GM23338 (cell line): ENCODE measurements around the gene SERINC4. TPM values are rescaled to one million over a fixed set of nuclear protein-coding genes. Genes with fewer than 3 reads are reported as not detected.

Source experiments
- ATAC-seq: fragments of 200-7000 bp; cut with Tn5 transposase; 3 replicates; pipeline ENCODE4 v1.9.1; 2020
- DNase-seq: peaks from one replicate; pipeline ENCODE4 v3.0.0-alpha.2; 2015; ENCODE audit warnings: low spot score
- H2AFZ ChIP-seq: fragments of 200-600 bp; sonication (generic); 2 replicates; pipeline ENCODE4 v1.8.0; 2016; ENCODE audit warnings: antibody characterized with exemption, mild to moderate bottlenecking, moderate library complexity
- H3F3A ChIP-seq: fragments of 200-600 bp; sonication (generic); replicated peaks from 2 replicates; pipeline ENCODE4 v1.8.0; 2017; ENCODE audit warnings: antibody characterized with exemption, mixed run types, low read depth
- H3K27ac ChIP-seq: fragments of 200-600 bp; sonication (generic); 2 replicates; pipeline ENCODE4 v1.6.1; 2016; ENCODE audit warnings: low read depth
- H3K27me3 ChIP-seq: fragments of 200-600 bp; sonication (generic); 2 replicates; pipeline ENCODE4 v1.8.0; 2016; ENCODE audit warnings: mild to moderate bottlenecking, mixed run types, moderate library complexity; ENCODE audit not compliant: insufficient read depth
- H3K36me3 ChIP-seq: fragments of 200-600 bp; sonication (generic); 2 replicates; pipeline ENCODE4 v1.8.0; 2016; ENCODE audit warnings: mild to moderate bottlenecking; ENCODE audit not compliant: insufficient read depth
- H3K4me1 ChIP-seq: fragments of 200-600 bp; sonication (generic); 2 replicates; pipeline ENCODE4 v1.8.0; 2016; ENCODE audit warnings: mild to moderate bottlenecking, moderate library complexity; ENCODE audit not compliant: insufficient read depth
- H3K4me2 ChIP-seq: fragments of 200-600 bp; sonication (generic); 2 replicates; pipeline ENCODE4 v1.7.1; 2017; ENCODE audit warnings: mixed run types
- H3K4me3 ChIP-seq: fragments of 200-600 bp; sonication (generic); 2 replicates; pipeline ENCODE4 v1.6.1; 2016; ENCODE audit warnings: mixed run types
- H3K79me2 ChIP-seq: fragments of 200-600 bp; sonication (generic); replicated peaks from 2 replicates; pipeline ENCODE4 v1.8.0; 2017; ENCODE audit warnings: mild to moderate bottlenecking; ENCODE audit not compliant: insufficient read depth
- H3K9me2 ChIP-seq: fragments of 200-600 bp; sonication (generic); 2 replicates; pipeline ENCODE4 v1.8.0; 2017; ENCODE audit not compliant: insufficient read depth
- H4K20me1 ChIP-seq: fragments of 200-600 bp; sonication (generic); replicated peaks from 2 replicates; pipeline ENCODE4 v1.8.0; 2017; ENCODE audit warnings: mild to moderate bottlenecking; ENCODE audit not compliant: insufficient read depth
- H3K27ac Mint-ChIP-seq: 2 replicates; pipeline ENCODE4 v1.8.0; 2020; ENCODE audit warnings: inconsistent platforms, mild to moderate bottlenecking, moderate library complexity, mixed read lengths
- H3K27me3 Mint-ChIP-seq: 3 replicates; pipeline ENCODE4 v1.8.0; 2022; ENCODE audit warnings: low read depth, mild to moderate bottlenecking, moderate library complexity, mixed read lengths, inconsistent platforms; ENCODE audit not compliant: insufficient read depth, poor library complexity
- H3K36me3 Mint-ChIP-seq: 3 replicates; pipeline ENCODE4 v1.8.0; 2021; ENCODE audit warnings: low read depth, mild to moderate bottlenecking, inconsistent platforms, moderate library complexity, mixed read lengths
- H3K4me1 Mint-ChIP-seq: 3 replicates; pipeline ENCODE4 v1.8.0; 2020; ENCODE audit warnings: mild to moderate bottlenecking, inconsistent platforms, mixed read lengths
- H3K4me3 Mint-ChIP-seq: 3 replicates; pipeline ENCODE4 v1.8.0; 2021; ENCODE audit warnings: moderate library complexity, mild to moderate bottlenecking, inconsistent platforms, mixed read lengths
- H3K9me3 Mint-ChIP-seq: 3 replicates; pipeline ENCODE4 v1.8.0; 2020; ENCODE audit warnings: moderate library complexity, mild to moderate bottlenecking, inconsistent platforms, mixed read lengths
- CREB1 ChIP-seq: fragments of 250-450 bp; sonication (Bioruptor Pico); IDR thresholded peaks from 2 replicates; pipeline ENCODE4 v1.5.0; 2020; ENCODE audit warnings: low read depth, mild to moderate bottlenecking, moderate library complexity
- EZH2 ChIP-seq: fragments of 200-600 bp; sonication (generic); IDR thresholded peaks from one replicate; pipeline ENCODE4 v1.8.0; 2017; ENCODE audit warnings: antibody characterized with exemption, mild to moderate bottlenecking, low read depth; ENCODE audit not compliant: unreplicated experiment
- EZH2phosphoT487 ChIP-seq: fragments of 200-600 bp; sonication (generic); IDR thresholded peaks from one replicate; pipeline ENCODE4 v1.8.1; 2018; ENCODE audit warnings: antibody characterized with exemption; ENCODE audit not compliant: unreplicated experiment
- POLR2AphosphoS5 ChIP-seq: IDR thresholded peaks from 2 replicates; pipeline ENCODE4 v1.6.1; 2016; ENCODE audit warnings: antibody characterized with exemption, low read depth
- STAT1 ChIP-seq: IDR thresholded peaks from one replicate; pipeline ENCODE4 v1.6.1; 2016; ENCODE audit warnings: antibody characterized with exemption; ENCODE audit not compliant: unreplicated experiment
- polyA plus RNA-seq: library from polyadenylated mRNA; unstranded; fragments of >200 nt; fragmentation: Nextera tagmentation; extraction: Ambion mirVana; gene quantifications from 2 replicates; pipeline ENCODE4 v1.2.1, GENCODE V29; 2016
- total RNA-seq: library from RNA; depleted of rRNA; stranded (reverse); fragments of >200 nt; shearing (Covaris generic); gene quantifications from 2 replicates; pipeline ENCODE4 v1.2.3, GENCODE V29; 2014
- TF ChIP-seq, protein P1 (sequence below), 2 experiments: fragments of 200-600 bp in 1 of 2; sonication (generic) in 1 of 2; conservative IDR thresholded peaks; 2 replicates each; pipeline versions ENCODE4 v1.5.1 to v1.6.1; 2016 to 2017; ENCODE audit warnings: antibody characterized with exemption in 2 of 2, low read depth in 2 of 2, mild to moderate bottlenecking in 2 of 2, moderate library complexity in 1 of 2
- TF ChIP-seq, protein P2 (sequence below): IDR thresholded peaks from one replicate; pipeline ENCODE4 v1.6.1; 2018; ENCODE audit warnings: antibody characterized with exemption; ENCODE audit not compliant: unreplicated experiment
- TF ChIP-seq, protein P3 (sequence below): IDR thresholded peaks from 2 replicates; pipeline ENCODE4 v1.6.1; 2016; ENCODE audit warnings: antibody characterized with exemption

The SERINC4 gene
- total and polyA plus RNA-seq, 2 experiments from 2014 or later = not detected

DNA sequence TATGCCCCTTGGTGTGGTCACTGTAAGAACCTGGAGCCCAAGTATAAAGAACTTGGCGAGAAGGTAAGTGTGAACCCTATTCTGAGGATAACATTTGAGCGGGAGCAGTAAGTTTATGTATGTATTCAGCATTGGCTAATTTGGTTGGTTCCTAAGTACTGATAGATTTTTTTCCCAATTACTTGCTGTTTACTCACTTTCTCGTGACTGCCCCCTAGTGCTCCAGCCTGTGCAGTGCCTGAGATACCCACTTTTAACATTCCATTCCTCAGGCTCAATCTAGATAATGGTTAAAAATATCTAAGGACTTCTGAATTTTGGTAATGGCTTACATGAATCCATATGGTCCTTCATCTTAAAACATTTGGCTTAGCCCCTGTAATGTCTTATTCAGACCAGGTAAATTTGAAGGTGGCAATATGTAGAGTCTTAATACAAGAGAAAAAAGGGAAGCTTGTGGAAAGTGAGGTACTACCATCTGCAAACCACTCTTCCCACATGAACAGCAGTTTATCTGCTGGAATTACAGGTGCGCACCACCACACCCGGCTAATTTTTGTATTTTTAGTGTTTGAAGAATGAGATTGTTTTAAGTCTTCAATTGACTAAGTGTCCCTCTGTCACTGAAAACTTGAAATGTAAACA lies 30.3 kb downstream of the SERINC4 start:
- Histone ChIP-seq H2AFZ (no peak overlapping the region), H3K4me1 (peaks cover under 1% of the 10 kb centered on the region), H3K36me3 (peaks cover 76% of the 10 kb centered on the region), H4K20me1 (peaks cover 41% of the 10 kb centered on the region), H3K9me2 (no peaks in the 10 kb centered on the region), H3K4me3 (no peak overlapping the region), H3K27ac (no peak overlapping the region), H3F3A (peaks cover 66% of the 10 kb centered on the region), H3K79me2 (no peaks in the 10 kb centered on the region), H3K27me3 (no peaks in the 10 kb centered on the region), H3K4me2 (no peak overlapping the region)
- Mint-ChIP-seq H3K36me3 (peaks cover 92% of the 10 kb centered on the region), H3K9me3 (no peaks in the 10 kb centered on the region), H3K4me3 (no peak overlapping the region), H3K27ac (no peak overlapping the region), H3K4me1 (peaks cover 5% of the 10 kb centered on the region; the same call in 2 of the 3 replicates), H3K27me3 (peaks cover 3% of the 10 kb centered on the region)
- ATAC-seq (peak; percentile 86), DNase-seq (peak; percentile 90)
- TF ChIP-seq, protein P1, sequence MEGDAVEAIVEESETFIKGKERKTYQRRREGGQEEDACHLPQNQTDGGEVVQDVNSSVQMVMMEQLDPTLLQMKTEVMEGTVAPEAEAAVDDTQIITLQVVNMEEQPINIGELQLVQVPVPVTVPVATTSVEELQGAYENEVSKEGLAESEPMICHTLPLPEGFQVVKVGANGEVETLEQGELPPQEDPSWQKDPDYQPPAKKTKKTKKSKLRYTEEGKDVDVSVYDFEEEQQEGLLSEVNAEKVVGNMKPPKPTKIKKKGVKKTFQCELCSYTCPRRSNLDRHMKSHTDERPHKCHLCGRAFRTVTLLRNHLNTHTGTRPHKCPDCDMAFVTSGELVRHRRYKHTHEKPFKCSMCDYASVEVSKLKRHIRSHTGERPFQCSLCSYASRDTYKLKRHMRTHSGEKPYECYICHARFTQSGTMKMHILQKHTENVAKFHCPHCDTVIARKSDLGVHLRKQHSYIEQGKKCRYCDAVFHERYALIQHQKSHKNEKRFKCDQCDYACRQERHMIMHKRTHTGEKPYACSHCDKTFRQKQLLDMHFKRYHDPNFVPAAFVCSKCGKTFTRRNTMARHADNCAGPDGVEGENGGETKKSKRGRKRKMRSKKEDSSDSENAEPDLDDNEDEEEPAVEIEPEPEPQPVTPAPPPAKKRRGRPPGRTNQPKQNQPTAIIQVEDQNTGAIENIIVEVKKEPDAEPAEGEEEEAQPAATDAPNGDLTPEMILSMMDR (conservative IDR thresholded peaks at IDR 0.05; ENCODE audit: low read depth in 2 of 2) = peak; percentile 73 to 94
- no peak for TF ChIP-seq CREB1 (CRISPR knock-in tag)

DNA sequence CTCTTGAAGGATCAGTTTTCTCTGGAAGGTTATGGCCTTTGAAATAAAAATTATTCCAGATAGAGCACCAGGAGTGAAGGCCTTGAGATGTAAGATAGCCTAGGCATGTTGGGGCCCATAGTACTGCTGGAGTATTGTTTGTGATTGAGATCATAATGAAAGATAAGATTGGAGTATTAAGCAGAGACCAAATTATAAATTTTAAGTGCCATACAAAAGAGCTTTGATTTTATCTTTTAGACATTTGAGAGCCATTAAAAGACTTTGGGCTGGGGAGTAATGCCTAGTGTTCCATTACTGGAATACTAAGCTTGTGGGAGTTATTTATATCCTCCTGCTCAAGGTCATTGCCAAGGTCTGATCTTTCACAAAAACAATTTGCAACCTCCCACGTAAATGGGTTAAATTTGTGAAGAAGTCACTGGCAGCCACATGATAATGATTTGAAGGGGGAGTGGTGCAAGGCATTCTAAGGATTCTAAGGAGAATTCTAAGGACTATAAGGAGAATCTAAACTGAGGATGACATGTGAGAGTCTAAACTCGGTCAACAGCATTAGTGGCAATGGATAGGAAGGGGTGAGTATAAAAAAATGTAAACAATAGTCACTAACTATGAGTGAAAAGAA lies 36.1 kb downstream of the SERINC4 start:
- no peaks in the 10 kb centered on the region for H3K9me3 Mint-ChIP-seq
- H3K27me3 Mint-ChIP-seq = no peaks in the 10 kb centered on the region
- H3K4me1 Mint-ChIP-seq = no peaks in the 10 kb centered on the region
- Histone ChIP-seq H2AFZ (no peak overlapping the region), H3K9me2 (no peaks in the 10 kb centered on the region), H3F3A (peaks cover 34% of the 10 kb centered on the region; the same call in 1 of the 2 replicates), H3K79me2 (peaks cover 15% of the 10 kb centered on the region; the same call in 1 of the 2 replicates), H3K36me3 (peaks cover 90% of the 10 kb centered on the region), H3K27ac (no peak overlapping the region), H3K4me2 (no peak overlapping the region), H3K27me3 (no peaks in the 10 kb centered on the region), H3K4me3 (no peak overlapping the region), H4K20me1 (peaks cover 42% of the 10 kb centered on the region), H3K4me1 (no peaks in the 10 kb centered on the region)
- no peak for DNase-seq
- no peak overlapping the region for H3K4me3 Mint-ChIP-seq
- no peak overlapping the region for H3K27ac Mint-ChIP-seq
- H3K36me3 Mint-ChIP-seq = peaks cover 93% of the 10 kb centered on the region
- ATAC-seq = no peak
- TF ChIP-seq, protein P2, sequence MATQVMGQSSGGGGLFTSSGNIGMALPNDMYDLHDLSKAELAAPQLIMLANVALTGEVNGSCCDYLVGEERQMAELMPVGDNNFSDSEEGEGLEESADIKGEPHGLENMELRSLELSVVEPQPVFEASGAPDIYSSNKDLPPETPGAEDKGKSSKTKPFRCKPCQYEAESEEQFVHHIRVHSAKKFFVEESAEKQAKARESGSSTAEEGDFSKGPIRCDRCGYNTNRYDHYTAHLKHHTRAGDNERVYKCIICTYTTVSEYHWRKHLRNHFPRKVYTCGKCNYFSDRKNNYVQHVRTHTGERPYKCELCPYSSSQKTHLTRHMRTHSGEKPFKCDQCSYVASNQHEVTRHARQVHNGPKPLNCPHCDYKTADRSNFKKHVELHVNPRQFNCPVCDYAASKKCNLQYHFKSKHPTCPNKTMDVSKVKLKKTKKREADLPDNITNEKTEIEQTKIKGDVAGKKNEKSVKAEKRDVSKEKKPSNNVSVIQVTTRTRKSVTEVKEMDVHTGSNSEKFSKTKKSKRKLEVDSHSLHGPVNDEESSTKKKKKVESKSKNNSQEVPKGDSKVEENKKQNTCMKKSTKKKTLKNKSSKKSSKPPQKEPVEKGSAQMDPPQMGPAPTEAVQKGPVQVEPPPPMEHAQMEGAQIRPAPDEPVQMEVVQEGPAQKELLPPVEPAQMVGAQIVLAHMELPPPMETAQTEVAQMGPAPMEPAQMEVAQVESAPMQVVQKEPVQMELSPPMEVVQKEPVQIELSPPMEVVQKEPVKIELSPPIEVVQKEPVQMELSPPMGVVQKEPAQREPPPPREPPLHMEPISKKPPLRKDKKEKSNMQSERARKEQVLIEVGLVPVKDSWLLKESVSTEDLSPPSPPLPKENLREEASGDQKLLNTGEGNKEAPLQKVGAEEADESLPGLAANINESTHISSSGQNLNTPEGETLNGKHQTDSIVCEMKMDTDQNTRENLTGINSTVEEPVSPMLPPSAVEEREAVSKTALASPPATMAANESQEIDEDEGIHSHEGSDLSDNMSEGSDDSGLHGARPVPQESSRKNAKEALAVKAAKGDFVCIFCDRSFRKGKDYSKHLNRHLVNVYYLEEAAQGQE = no peak
- TF ChIP-seq POLR2AphosphoS5 = no peak
- no peak for TF ChIP-seq EZH2phosphoT487
- TF ChIP-seq, protein P1 (conservative IDR thresholded peaks at IDR 0.05; ENCODE audit: low read depth in 2 of 2) = no peak
- TF ChIP-seq CREB1 (CRISPR knock-in tag) = no peak
- TF ChIP-seq, protein P3, sequence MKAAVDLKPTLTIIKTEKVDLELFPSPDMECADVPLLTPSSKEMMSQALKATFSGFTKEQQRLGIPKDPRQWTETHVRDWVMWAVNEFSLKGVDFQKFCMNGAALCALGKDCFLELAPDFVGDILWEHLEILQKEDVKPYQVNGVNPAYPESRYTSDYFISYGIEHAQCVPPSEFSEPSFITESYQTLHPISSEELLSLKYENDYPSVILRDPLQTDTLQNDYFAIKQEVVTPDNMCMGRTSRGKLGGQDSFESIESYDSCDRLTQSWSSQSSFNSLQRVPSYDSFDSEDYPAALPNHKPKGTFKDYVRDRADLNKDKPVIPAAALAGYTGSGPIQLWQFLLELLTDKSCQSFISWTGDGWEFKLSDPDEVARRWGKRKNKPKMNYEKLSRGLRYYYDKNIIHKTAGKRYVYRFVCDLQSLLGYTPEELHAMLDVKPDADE = no peak
- no peak for TF ChIP-seq EZH2
- TF ChIP-seq STAT1 = no peak
